Kidney tubule cell (primary cell): ENCODE measurements around the gene NHSL1.

Experiments used
- DNase-seq: peaks from one replicate; pipeline ENCODE4 v3.0.0-alpha.2; 2018; ENCODE audit warnings: low spot score

The NHSL1 gene

DNA sequence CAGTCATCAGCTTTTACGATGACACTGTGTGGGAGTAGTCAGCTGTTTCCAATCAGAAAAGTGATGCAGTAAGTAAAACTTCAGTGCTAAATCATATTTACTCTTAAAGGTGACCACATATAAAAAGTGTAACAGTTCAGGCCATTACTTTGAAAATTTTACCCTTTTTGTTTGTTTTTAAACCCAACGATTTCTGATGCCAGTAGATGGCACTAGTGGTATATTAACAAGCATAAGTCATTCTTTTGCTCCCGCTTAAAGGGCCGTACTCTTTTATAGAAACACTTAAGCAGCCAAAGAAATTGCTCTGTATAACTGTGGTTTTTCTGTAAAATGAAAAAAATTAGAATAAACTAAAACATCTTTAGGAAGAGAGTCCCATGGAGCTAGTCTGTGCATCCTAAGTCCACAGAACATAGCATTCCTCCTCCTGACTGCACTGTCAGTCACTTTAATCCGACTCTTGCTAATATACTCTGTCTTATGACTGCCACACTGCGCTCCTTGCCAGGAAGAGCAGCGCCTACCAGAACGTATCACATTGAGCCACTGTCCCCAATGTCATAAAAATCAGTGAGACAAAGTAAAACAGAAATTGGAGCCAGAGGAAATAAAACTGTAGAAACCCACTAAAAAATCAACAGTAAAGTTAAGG, 70.2 kb downstream of the NHSL1 start:
- peak; percentile 68 for DNase-seq

GRCh38 chr6:138427701-138428100, 71.6 kb downstream of the NHSL1 start:
- no peak for DNase-seq

GRCh38 chr6:138426500-138427123, 72.7 kb downstream of the NHSL1 start:
- DNase-seq, result no peak

GRCh38 chr6:138425256-138425655, 74.0 kb downstream of the NHSL1 start:
- peak; percentile 63 for DNase-seq

DNA sequence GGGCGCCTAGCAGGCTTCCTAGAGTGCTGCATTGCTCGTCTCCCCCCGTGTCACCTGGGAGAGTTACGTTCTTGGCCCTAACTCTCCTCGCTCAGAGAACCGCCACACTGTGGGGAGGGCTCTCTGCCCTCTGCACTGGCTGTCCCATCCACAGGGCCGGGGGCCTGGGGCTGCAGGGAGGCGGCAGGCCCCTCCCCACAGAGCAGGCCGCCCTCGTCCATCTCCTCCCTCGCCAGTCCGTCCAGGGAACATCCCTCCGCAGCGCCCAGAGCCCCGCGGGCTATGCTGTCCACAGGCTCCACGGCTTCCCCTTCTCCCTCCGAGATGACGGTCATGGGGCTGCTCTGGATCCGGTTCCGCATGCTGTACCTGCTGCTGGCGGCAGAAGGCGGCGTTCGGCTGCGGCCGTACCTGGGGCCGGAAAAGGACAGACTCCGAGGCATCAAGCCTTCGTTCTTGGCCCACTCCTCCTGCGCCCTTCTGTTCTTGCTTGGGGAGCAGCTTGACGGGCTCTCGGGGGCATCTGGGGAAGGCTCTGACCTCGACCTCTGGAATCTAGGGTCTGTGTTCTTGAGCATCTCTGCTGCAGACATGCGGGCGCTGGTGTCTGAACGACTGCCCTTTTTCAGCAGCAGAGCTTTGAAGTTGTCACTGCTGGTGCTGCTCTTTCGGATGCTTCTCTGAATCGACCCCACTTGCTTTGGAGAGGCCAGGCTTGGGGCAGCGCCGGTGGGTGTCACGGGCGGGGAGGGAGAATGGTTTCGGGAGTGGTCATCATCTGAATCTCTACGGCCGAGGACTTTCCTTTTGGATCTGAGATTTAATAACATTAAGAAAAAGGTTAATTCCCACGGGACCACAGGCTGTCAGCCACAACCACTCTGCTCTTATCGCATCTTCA, 75.0 kb downstream of the NHSL1 start:
- no peak for DNase-seq

DNA sequence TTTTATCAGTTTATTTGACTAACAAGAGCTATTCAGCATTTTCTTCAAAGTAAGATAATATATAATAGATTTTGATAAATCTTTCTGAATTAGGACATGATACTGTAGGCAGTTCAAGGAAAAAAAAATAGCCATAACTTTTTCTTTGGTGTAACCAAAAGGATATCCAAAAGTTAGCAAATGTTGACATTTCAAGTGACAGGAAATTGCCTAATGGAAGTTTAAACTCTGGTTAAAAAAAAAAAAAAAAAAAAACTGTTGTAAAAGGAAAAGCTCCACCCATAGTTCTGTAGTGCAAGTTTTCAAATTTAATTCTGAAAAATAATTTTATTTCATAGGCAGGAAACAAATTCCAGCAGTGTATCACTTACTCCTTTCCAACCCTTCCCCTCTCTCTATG, 76.4 kb downstream of the NHSL1 start:
- DNase-seq, result no peak

GRCh38 chr6:138421608-138422007, 77.7 kb downstream of the NHSL1 start:
- no peak for DNase-seq

- DNase-seq, result no peak
Observed at GRCh38 chr6:138421089-138421488, 78.2 kb downstream of the NHSL1 start.

DNA sequence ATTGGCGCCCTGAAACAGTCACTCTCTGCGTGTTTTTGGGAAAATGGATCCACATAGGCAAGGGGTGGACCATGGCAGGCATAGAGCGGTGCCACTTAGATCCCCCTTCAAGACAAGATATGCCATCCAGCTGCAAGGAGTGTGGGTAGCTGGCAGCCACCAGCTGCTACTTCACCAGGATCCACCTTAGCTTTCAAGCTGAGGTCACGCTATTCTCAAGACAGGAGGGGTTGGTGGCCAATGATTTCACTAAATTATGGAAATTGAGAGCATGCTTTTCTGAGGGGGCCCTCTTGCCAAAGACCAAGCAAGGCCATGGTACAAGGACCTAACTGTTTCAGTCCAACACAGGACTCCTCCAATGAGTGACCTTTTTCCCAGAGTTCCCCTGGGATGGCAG, 78.9 kb downstream of the NHSL1 start:
- DNase-seq, result no peak

- DNase-seq, result no peak
Observed at GRCh38 chr6:138419766-138420165, 79.5 kb downstream of the NHSL1 start.

GRCh38 chr6:138418118-138418742, 81.1 kb downstream of the NHSL1 start:
- no peak for DNase-seq

- DNase-seq, result peak; percentile 48
Observed at GRCh38 chr6:138417493-138418117, 81.7 kb downstream of the NHSL1 start.

DNA sequence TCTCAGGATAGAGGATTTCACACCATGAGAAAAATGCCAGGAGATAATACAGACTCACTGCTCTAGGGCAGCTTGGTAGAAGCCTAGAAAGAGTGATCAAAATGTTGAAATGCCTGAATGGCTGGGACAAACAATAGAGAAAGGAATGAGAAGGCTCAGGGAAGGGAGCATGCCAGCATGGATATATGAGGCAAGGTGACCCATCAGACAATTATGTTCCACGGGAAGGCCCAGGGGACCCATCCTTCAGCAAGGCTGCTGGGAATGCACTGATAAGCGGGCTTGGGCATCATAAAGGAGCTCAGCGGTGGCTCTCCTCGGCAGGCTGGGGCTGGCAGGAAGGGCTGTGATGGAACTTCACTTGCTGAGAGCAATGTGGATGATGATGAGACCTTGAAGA, 83.1 kb downstream of the NHSL1 start:
- DNase-seq, result no peak

DNA sequence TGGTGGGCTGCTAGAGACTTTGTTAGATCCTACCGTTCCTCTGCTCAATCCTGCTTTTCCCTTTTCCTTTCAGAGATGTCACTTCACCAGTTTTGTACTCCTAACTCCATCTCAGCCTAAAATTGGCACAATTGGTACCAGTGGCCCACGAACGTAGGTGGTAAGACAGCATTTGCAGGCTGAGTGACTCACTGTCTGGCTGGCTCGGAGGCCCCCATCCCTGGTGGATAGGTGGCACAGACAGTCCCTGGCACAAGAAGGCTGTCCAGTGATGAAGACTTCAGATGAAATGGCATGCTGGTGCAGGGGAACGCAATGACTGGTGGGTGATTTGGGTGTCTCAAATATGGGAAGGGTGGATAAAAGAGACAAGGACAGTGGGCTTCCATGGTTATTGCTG, 84.2 kb downstream of the NHSL1 start:
- no peak for DNase-seq

GRCh38 chr6:138410972-138411880, 88.1 kb downstream of the NHSL1 start:
- peak; percentile 83 for DNase-seq

GRCh38 chr6:138410048-138410735, 89.1 kb downstream of the NHSL1 start:
- peak; percentile 29 for DNase-seq

DNA sequence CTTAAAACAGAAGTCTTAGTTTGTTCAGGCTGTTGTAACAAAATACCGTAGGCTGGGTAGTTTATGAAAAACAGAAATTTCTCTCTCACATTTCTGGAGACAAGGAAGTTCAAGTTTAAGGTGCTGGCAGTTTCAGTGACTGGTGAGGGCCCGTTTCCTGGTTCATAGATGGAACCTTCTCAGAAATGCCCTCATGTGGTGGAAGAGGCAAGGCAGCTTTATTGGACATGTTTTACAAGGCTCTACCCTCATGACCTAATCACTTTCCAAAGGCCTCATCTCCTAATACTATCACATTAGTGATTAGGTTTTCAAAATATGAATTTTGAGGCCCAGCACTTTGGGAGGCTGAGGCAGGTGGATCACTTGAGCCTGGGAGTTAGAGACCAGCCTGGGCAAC, 92.9 kb downstream of the NHSL1 start:
- peak; percentile 28 for DNase-seq

DNA sequence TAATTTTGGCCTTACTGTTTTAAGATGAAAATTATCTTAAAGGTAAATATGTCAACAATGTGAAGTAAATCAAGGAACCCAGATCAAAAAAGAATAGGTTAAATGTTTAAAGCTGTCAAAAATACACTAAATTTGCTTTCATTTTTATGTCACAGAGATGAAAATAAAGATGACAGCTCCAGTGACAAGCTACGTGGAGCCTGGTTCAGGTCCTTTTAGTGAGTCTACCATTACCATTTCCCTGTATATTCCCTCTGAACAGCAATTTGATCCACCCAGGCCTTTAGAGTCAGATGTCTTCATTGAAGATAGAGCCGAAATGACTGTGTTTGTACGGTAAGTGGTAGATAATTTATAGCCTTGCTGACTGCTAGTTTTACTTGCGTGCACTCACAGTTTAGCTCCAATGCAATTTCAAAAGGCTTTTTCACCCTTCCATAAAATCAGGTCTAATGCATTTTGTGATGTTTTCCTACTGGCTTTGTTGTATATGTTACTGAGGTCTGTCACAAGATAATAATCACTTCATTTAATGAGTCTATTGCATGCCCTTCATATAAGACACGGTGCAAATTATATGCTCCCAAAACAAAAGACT, 93.4 kb downstream of the NHSL1 start:
- DNase-seq, result no peak

DNA sequence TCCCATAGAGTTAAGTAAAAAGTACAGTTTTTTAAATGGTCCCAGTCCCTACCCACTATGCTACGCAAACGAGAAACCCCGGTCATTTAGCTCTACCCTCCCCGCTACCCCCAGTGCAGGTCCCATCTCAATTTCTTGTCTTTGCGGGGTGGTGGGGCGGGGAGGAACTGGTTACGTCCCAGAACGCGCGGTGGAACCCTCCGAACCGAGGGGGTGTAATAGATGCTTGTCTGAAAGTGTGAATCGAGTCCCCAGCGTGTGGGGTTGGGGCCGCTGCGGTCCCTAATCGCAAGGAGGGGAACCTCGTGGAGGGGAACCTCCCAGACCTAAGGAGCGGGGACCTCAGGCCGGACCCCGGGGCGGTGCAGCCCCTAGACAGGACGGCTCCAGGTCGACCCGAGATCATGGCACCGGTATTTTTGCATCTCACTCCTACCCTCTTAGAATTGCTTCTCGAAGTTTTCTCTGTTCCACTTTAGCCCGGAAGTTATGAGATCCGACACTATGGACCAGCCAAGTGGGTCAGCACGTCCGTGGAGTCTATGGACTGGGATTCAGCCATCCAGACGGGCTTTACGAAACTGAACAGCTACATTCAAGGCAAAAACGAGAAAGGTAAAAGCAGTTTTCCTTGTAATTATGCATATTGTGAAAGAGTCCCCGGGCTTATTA, 94.5 kb downstream of the NHSL1 start:
- no peak for DNase-seq
